ENCODE results near the gene SLC7A5. TPM values are rescaled to one million over a fixed set of nuclear protein-coding genes. Genes with fewer than 3 reads are reported as not detected.
"Not testable (repeated sequence)": the region's sequence is repeated elsewhere in the genome, so short reads cannot be mapped to it uniquely, and the experiment has no call there.

The SLC7A5 gene
- total RNA-seq, 2 experiments from 2014 or later, result 140 to 283 TPM

GRCh38 chr16:87828907-87829621, 40.2 kb downstream of the SLC7A5 start:
- no peak for DNase-seq (ENCODE audit: low spot score)
- TF ChIP-seq CTCF (conservative IDR thresholded peaks at IDR 0.05; ENCODE audit: low read length) (no peak), EZH2phosphoT487 (IDR thresholded peaks at IDR 0.05; ENCODE audit: borderline replicate concordance, low read depth, low read length) (no peak)
- BruUV-seq (replicated peaks), result no TSS peak
- ChIA-PET CTCF (ENCODE audit: unreplicated experiment) (interaction anchor here (0.6 kb wide), 3 partner anchors 10 to 30 kb away, joined by 3 to 4 read pairs (median 3); no protein-coding TSS in a partner anchor), POLR2A (interaction anchor here (0.6 to 1.4 kb wide), 5 partner anchors 9 to 49 kb away, joined by 3 to 8 read pairs (median 4); no protein-coding TSS in a partner anchor)
- Histone ChIP-seq H3K4me3 (ENCODE audit: low read depth, low read length, poor library complexity, severe bottlenecking) (no peak overlapping the region), H4K20me1 (ENCODE audit: insufficient read depth, low read length) (0 out of 2 replicates have a peak, but pooled peaks cover 7% of the 10 kb centered on the region), H3K27ac (ENCODE audit: low read depth, low read length, poor library complexity, severe bottlenecking) (peak overlapping the region; percentile 50), H3K9me2 (ENCODE audit: insufficient read depth, low read length) (no peaks in the 10 kb centered on the region), H3K79me2 (ENCODE audit: insufficient read depth, low read depth, low read length) (no peaks in the 10 kb centered on the region), H3K4me2 (ENCODE audit: low read length) (peak overlapping the region; percentile 35; the same call in 1 of the 2 replicates), H2AFZ (ENCODE audit: low read length) (no peak overlapping the region), H3K36me3 (ENCODE audit: insufficient read depth, low read length) (peaks cover 56% of the 10 kb centered on the region), H3K4me1 (ENCODE audit: insufficient read depth, low read length, poor library complexity, severe bottlenecking) (peaks cover 59% of the 10 kb centered on the region), H3K9me3 (ENCODE audit: low read length) (no peaks in the 10 kb centered on the region)
- intact Hi-C loops (cut with micrococcal nuclease; ENCODE audit: unreplicated experiment), result no loop called here

GRCh38 chr16:87828071-87828906, 41.0 kb downstream of the SLC7A5 start:
- peaks cover 49% of the 10 kb centered on the region for H3K36me3 ChIP-seq (ENCODE audit: insufficient read depth, low read length)
- CTCF ChIA-PET (ENCODE audit: unreplicated experiment), result interaction anchor here (0.6 kb wide), 2 partner anchors 22 to 31 kb away, joined by 3 read pairs; no protein-coding TSS in a partner anchor
- H3K79me2 ChIP-seq (ENCODE audit: insufficient read depth, low read depth, low read length), result no peaks in the 10 kb centered on the region
- peak overlapping the region; percentile 50 for H3K27ac ChIP-seq (ENCODE audit: low read depth, low read length, poor library complexity, severe bottlenecking)
- DNase-seq (ENCODE audit: low spot score), result peak; percentile 80
- H3K4me2 ChIP-seq (ENCODE audit: low read length), result peak overlapping the region; percentile 35; the same call in 1 of the 2 replicates
- no peaks in the 10 kb centered on the region for H3K9me3 ChIP-seq (ENCODE audit: low read length)
- 0 out of 2 replicates have a peak, but pooled peaks cover 7% of the 10 kb centered on the region for H4K20me1 ChIP-seq (ENCODE audit: insufficient read depth, low read length)
- no peak overlapping the region for H3K4me3 ChIP-seq (ENCODE audit: low read depth, low read length, poor library complexity, severe bottlenecking)
- POLR2A ChIA-PET, result interaction anchor here (0.7 to 1.4 kb wide), 4 partner anchors 8 to 25 kb away, joined by 3 to 4 read pairs (median 4); no protein-coding TSS in a partner anchor
- intact Hi-C loops (cut with micrococcal nuclease; ENCODE audit: unreplicated experiment), result no loop called here
- no TSS peak for BruUV-seq (replicated peaks)
- no peak overlapping the region for H2AFZ ChIP-seq (ENCODE audit: low read length)
- H3K4me1 ChIP-seq (ENCODE audit: insufficient read depth, low read length, poor library complexity, severe bottlenecking), result peaks cover 51% of the 10 kb centered on the region
- no peaks in the 10 kb centered on the region for H3K9me2 ChIP-seq (ENCODE audit: insufficient read depth, low read length)
- TF ChIP-seq EZH2phosphoT487 (IDR thresholded peaks at IDR 0.05; ENCODE audit: borderline replicate concordance, low read depth, low read length) (no peak), CTCF (conservative IDR thresholded peaks at IDR 0.05; ENCODE audit: low read length) (0 out of 2 replicates have a peak, but pooled peaks have one; percentile 27)

- H3K4me2 ChIP-seq (ENCODE audit: low read length); POLR2A ChIA-PET; CTCF ChIA-PET (ENCODE audit: unreplicated experiment); BruUV-seq (replicated peaks); H3K79me2 ChIP-seq (ENCODE audit: insufficient read depth, low read depth, low read length); H2AFZ ChIP-seq (ENCODE audit: low read length); DNase-seq (ENCODE audit: low spot score); H3K4me3 ChIP-seq (ENCODE audit: low read depth, low read length, poor library complexity, severe bottlenecking); H4K20me1 ChIP-seq (ENCODE audit: insufficient read depth, low read length); H3K9me3 ChIP-seq (ENCODE audit: low read length); H3K27ac ChIP-seq (ENCODE audit: low read depth, low read length, poor library complexity, severe bottlenecking); H3K9me2 ChIP-seq (ENCODE audit: insufficient read depth, low read length): not testable (repeated sequence)
- H3K4me1 ChIP-seq (ENCODE audit: insufficient read depth, low read length, poor library complexity, severe bottlenecking), result peaks cover 44% of the 10 kb centered on the region
- H3K36me3 ChIP-seq (ENCODE audit: insufficient read depth, low read length), result peaks cover 41% of the 10 kb centered on the region
- intact Hi-C loops (cut with micrococcal nuclease; ENCODE audit: unreplicated experiment), result loop anchor here (1.0 kb wide), 1 partner anchor 17 kb away; no protein-coding TSS in a partner anchor
These were observed 41.8 kb downstream of the SLC7A5 start for GRCh38 chr16:87827588-87827915.
